H9 (cell line): Measurements from ENCODE around the gene DYRK1B. TPM values are rescaled to one million over a fixed set of nuclear protein-coding genes. Genes with fewer than 3 reads are reported as not detected.

Experiments used
- DNase-seq: peaks from one replicate; pipeline ENCODE4 v3.0.0-alpha.2; 2017
- H2AFZ ChIP-seq: one replicate; pipeline ENCODE4 v1.6.1; 2013; ENCODE audit warnings: mild to moderate bottlenecking, low read length, control low read depth, moderate library complexity
- H2AK5ac ChIP-seq: 2 replicates; pipeline ENCODE4 v1.6.1; 2013; ENCODE audit warnings: low read length, control low read depth, mixed read lengths; ENCODE audit not compliant: insufficient read length
- H2BK120ac ChIP-seq: one replicate; pipeline ENCODE4 v1.6.1; 2013; ENCODE audit warnings: low read depth, mild to moderate bottlenecking, low read length, control low read depth, inconsistent platforms; ENCODE audit not compliant: poor library complexity, severe bottlenecking
- H2BK12ac ChIP-seq: 2 replicates; pipeline ENCODE4 v1.6.1; 2013; ENCODE audit warnings: low read length, control low read depth, mixed read lengths, low read depth; ENCODE audit not compliant: insufficient read length
- H2BK15ac ChIP-seq: 2 replicates; pipeline ENCODE4 v1.6.1; 2013; ENCODE audit warnings: low read depth, low read length, control low read depth
- H2BK20ac ChIP-seq: one replicate; pipeline ENCODE4 v1.6.1; 2013; ENCODE audit warnings: low read depth, mild to moderate bottlenecking, low read length, control low read depth, inconsistent platforms; ENCODE audit not compliant: poor library complexity, severe bottlenecking
- H2BK5ac ChIP-seq: 2 replicates; pipeline ENCODE4 v1.6.1; 2013; ENCODE audit warnings: low read length, control low read depth, mixed read lengths; ENCODE audit not compliant: insufficient read length
- H3K14ac ChIP-seq: 2 replicates; pipeline ENCODE4 v1.6.1; 2013; ENCODE audit warnings: low read length, control low read depth; ENCODE audit not compliant: insufficient read depth
- H3K18ac ChIP-seq: 2 replicates; pipeline ENCODE4 v1.6.1; 2013; ENCODE audit warnings: low read depth, mild to moderate bottlenecking, mixed read lengths, low read length, control low read depth; ENCODE audit not compliant: insufficient read length
- H3K23ac ChIP-seq: 2 replicates; pipeline ENCODE4 v1.6.1; 2013; ENCODE audit warnings: low read length, control low read depth, mixed read lengths, low read depth; ENCODE audit not compliant: insufficient read length
- H3K23me2 ChIP-seq: 2 replicates; pipeline ENCODE4 v1.6.1; 2013; ENCODE audit warnings: low read depth, mild to moderate bottlenecking, mixed read lengths, low read length, control low read depth; ENCODE audit not compliant: insufficient read length, poor library complexity, severe bottlenecking
- H3K27ac ChIP-seq: 2 replicates; pipeline ENCODE4 v1.5.1; 2013; ENCODE audit warnings: low read length, control low read depth, mixed read lengths, low read depth; ENCODE audit not compliant: insufficient read length
- H3K27me3 ChIP-seq: 2 replicates; pipeline ENCODE4 v1.6.1; 2013; ENCODE audit warnings: low read length, control low read depth, inconsistent platforms; ENCODE audit not compliant: insufficient read depth
- H3K4ac ChIP-seq: 2 replicates; pipeline ENCODE4 v1.6.1; 2013; ENCODE audit warnings: low read depth, mild to moderate bottlenecking, control low read depth, inconsistent platforms, low read length, moderate library complexity
- H3K4me1 ChIP-seq: 2 replicates; pipeline ENCODE4 v1.6.1; 2013; ENCODE audit warnings: low read length, control low read depth, inconsistent platforms; ENCODE audit not compliant: insufficient read depth
- H3K4me2 ChIP-seq: 2 replicates; pipeline ENCODE4 v1.6.1; 2013; ENCODE audit warnings: low read length, control low read depth, mixed read lengths; ENCODE audit not compliant: insufficient read length, insufficient read depth
- H3K56ac ChIP-seq: 2 replicates; pipeline ENCODE4 v1.6.1; 2013; ENCODE audit warnings: low read depth, mild to moderate bottlenecking, mixed read lengths, low read length, control low read depth; ENCODE audit not compliant: insufficient read length
- H3K79me1 ChIP-seq: 2 replicates; pipeline ENCODE4 v1.6.1; 2013; ENCODE audit warnings: low read depth, mild to moderate bottlenecking, moderate library complexity, low read length, control low read depth, inconsistent platforms; ENCODE audit not compliant: insufficient read depth, poor library complexity, severe bottlenecking
- H3K79me2 ChIP-seq: 2 replicates; pipeline ENCODE4 v1.6.1; 2013; ENCODE audit warnings: low read length, control low read depth, inconsistent platforms; ENCODE audit not compliant: insufficient read depth
- H3K9ac ChIP-seq: 2 replicates; pipeline ENCODE4 v1.6.1; 2013; ENCODE audit warnings: low read length, control low read depth, mixed read lengths; ENCODE audit not compliant: insufficient read length; ENCODE audit errors: extremely low read depth
- H3K9me3 ChIP-seq: one replicate; pipeline ENCODE4 v1.6.1; 2013; ENCODE audit warnings: low read depth, low read length, inconsistent platforms; ENCODE audit not compliant: control insufficient read depth
- H3T11ph ChIP-seq: one replicate; pipeline ENCODE4 v1.6.1; 2013; ENCODE audit warnings: mild to moderate bottlenecking, low read length, control low read depth, inconsistent platforms
- H4K20me1 ChIP-seq: one replicate; pipeline ENCODE4 v1.6.1; 2013; ENCODE audit not compliant: control insufficient read depth, insufficient read length, insufficient read depth
- H4K5ac ChIP-seq: 2 replicates; pipeline ENCODE4 v1.6.1; 2013; ENCODE audit warnings: low read depth, mild to moderate bottlenecking, mixed read lengths, low read length, control low read depth; ENCODE audit not compliant: insufficient read length
- H4K8ac ChIP-seq: replicated peaks from 2 replicates; pipeline ENCODE4 v1.6.1; 2013; ENCODE audit warnings: low read length, control low read depth, mixed read lengths, low read depth; ENCODE audit not compliant: insufficient read length
- H4K91ac ChIP-seq: 2 replicates; pipeline ENCODE4 v1.6.1; 2013; ENCODE audit warnings: low read depth, mild to moderate bottlenecking, moderate library complexity, mixed read lengths, low read length, control low read depth; ENCODE audit not compliant: insufficient read length
- H3K27ac Mint-ChIP-seq, 3 experiments: 2 replicates in 2 of 3; 3 replicates in 1 of 3; pipeline ENCODE4 v1.8.0; 2020 to 2021; ENCODE audit warnings: mixed read lengths in 3 of 3, mild to moderate bottlenecking in 1 of 3, moderate library complexity in 1 of 3
- H3K27me3 Mint-ChIP-seq: 2 replicates; pipeline ENCODE4 v1.8.0; 2021; ENCODE audit warnings: low read depth, mild to moderate bottlenecking, moderate library complexity, mixed read lengths
- H3K36me3 Mint-ChIP-seq, 3 experiments: 2 replicates in 2 of 3; 3 replicates in 1 of 3; pipeline ENCODE4 v1.8.0; 2020 to 2021; ENCODE audit warnings: low read depth in 3 of 3, mixed read lengths in 3 of 3; ENCODE audit not compliant: insufficient read depth in 1 of 3
- H3K4me1 Mint-ChIP-seq, 2 experiments: 2 replicates each; pipeline ENCODE4 v1.8.0; 2020; ENCODE audit warnings: mixed read lengths in 2 of 2
- H3K4me3 Mint-ChIP-seq, 2 experiments: 2 replicates in 1 of 2; 3 replicates in 1 of 2; pipeline ENCODE4 v1.8.0; 2020 to 2021; ENCODE audit warnings: mild to moderate bottlenecking in 2 of 2, mixed read lengths in 2 of 2, moderate library complexity in 1 of 2
- H3K9me3 Mint-ChIP-seq, 2 experiments: 2 replicates in 1 of 2; 3 replicates in 1 of 2; pipeline ENCODE4 v1.8.0; 2020; ENCODE audit warnings: mild to moderate bottlenecking in 2 of 2, mixed read lengths in 2 of 2, moderate library complexity in 1 of 2
- CTCF ChIP-seq: fragments of 200-600 bp; sonication (generic); conservative IDR thresholded peaks from 3 replicates; pipeline ENCODE4 v1.8.0; 2021; ENCODE audit warnings: antibody characterized with exemption, mild to moderate bottlenecking
- WGBS: extraction: QIAGEN DNeasy Blood & Tissue Kit; methylation state at CpG from one replicate; pipeline ENCODE4 v1.1.7; 2013; ENCODE audit warnings: missing lambda C conversion rate, low lambda C conversion rate, mixed read lengths; ENCODE audit not compliant: insufficient read length; ENCODE audit errors: extremely low coverage; 5-methylcytosine and 5-hydroxymethylcytosine counted together
- total RNA-seq: library from RNA; stranded (reverse); gene quantifications from 2 replicates; pipeline ENCODE4 v1.2.1, GENCODE V29; 2021

DYRK1B gene
- total RNA-seq, 1 experiment from 2014 or later: 14.3 TPM

- Histone ChIP-seq H3K27me3 (no peaks in the 10 kb centered on the region), H2AK5ac (no peak overlapping the region), H4K91ac (no peak overlapping the region), H4K5ac (no peak overlapping the region), H3K9ac (no peak overlapping the region), H3K4ac (no peak overlapping the region), H3K79me1 (no peaks in the 10 kb centered on the region), H2BK120ac (no peak overlapping the region), H3K27ac (no peak overlapping the region), H3K14ac (no peak overlapping the region; the same call in 1 of the 2 replicates), H3K18ac (no peak overlapping the region), H2BK20ac (no peak overlapping the region), H3K9me3 (no peaks in the 10 kb centered on the region), H4K20me1 (no peaks in the 10 kb centered on the region), H3K4me1 (no peaks in the 10 kb centered on the region), H2AFZ (no peak overlapping the region), H3K56ac (no peak overlapping the region), H4K8ac (no peak overlapping the region), H3K23me2 (no peaks in the 10 kb centered on the region), H2BK12ac (no peak overlapping the region), H3T11ph (no peak overlapping the region), H3K4me2 (no peak overlapping the region), H3K79me2 (no peaks in the 10 kb centered on the region), H2BK5ac (no peak overlapping the region), H3K23ac (no peak overlapping the region), H2BK15ac (no peak overlapping the region)
- H3K27me3 Mint-ChIP-seq: peaks cover 16% of the 10 kb centered on the region
- no peaks in the 10 kb centered on the region; a peak in 1 of 7 replicates for H3K36me3 Mint-ChIP-seq
- H3K4me1 Mint-ChIP-seq: peaks cover 7 to 8% of the 10 kb centered on the region in 2 experiments
- DNase-seq: no peak
- H3K4me3 Mint-ChIP-seq: no peak overlapping the region
- WGBS: no CpG with 5 or more reads among the region's 20 CpGs
- no peak overlapping the region for H3K27ac Mint-ChIP-seq
- no peak for TF ChIP-seq CTCF
- H3K9me3 Mint-ChIP-seq: no peaks in the 10 kb centered on the region
Observed at GRCh38 chr19:39873385-39873784, 39.4 kb upstream of the DYRK1B start.
